HL-60 (cell line): ENCODE data around the gene SPATA13.

Experiments
- DNase-seq, 2 experiments: peaks; one replicate each; pipeline ENCODE4 v3.0.0-alpha.2; 2010 to 2020; ENCODE audit warnings: low read depth in 1 of 2, low spot score in 1 of 2
- H3K27ac ChIP-seq: fragments of 250-450 bp; sonication (Bioruptor Pico); replicated peaks from 2 replicates; pipeline ENCODE4 v1.5.1; 2020; ENCODE audit warnings: mild to moderate bottlenecking, moderate library complexity
- H3K27me3 ChIP-seq: fragments of 250-450 bp; sonication (Bioruptor Pico); 2 replicates; pipeline ENCODE4 v1.5.1; 2021; ENCODE audit warnings: mild to moderate bottlenecking, moderate library complexity; ENCODE audit not compliant: insufficient read depth, poor library complexity, severe bottlenecking
- H3K4me3 ChIP-seq: replicated peaks from 2 replicates; pipeline ENCODE4 v1.5.1; 2011; ENCODE audit warnings: mild to moderate bottlenecking, control low read depth, low read length; ENCODE audit not compliant: insufficient read depth
- CTCF ChIP-seq: IDR thresholded peaks from one replicate; pipeline ENCODE4 v1.5.1; 2011; ENCODE audit warnings: low read length, control low read depth, inconsistent platforms; ENCODE audit not compliant: insufficient read depth
- GABPA ChIP-seq: IDR thresholded peaks from 2 replicates; pipeline ENCODE4 v1.6.1; 2012; ENCODE audit warnings: low read depth
- POLR2AphosphoS5 ChIP-seq: IDR thresholded peaks from 2 replicates; pipeline ENCODE4 v1.6.1; 2012; ENCODE audit warnings: low read depth
- SPI1 ChIP-seq: IDR thresholded peaks from 2 replicates; pipeline ENCODE4 v1.6.1; 2012; ENCODE audit warnings: low read depth, mild to moderate bottlenecking, borderline replicate concordance
- TF ChIP-seq, protein P1 (sequence below): IDR thresholded peaks from 2 replicates; pipeline ENCODE4 v1.6.1; 2012; ENCODE audit warnings: low read depth; ENCODE audit not compliant: insufficient replicate concordance

The SPATA13 gene

DNA sequence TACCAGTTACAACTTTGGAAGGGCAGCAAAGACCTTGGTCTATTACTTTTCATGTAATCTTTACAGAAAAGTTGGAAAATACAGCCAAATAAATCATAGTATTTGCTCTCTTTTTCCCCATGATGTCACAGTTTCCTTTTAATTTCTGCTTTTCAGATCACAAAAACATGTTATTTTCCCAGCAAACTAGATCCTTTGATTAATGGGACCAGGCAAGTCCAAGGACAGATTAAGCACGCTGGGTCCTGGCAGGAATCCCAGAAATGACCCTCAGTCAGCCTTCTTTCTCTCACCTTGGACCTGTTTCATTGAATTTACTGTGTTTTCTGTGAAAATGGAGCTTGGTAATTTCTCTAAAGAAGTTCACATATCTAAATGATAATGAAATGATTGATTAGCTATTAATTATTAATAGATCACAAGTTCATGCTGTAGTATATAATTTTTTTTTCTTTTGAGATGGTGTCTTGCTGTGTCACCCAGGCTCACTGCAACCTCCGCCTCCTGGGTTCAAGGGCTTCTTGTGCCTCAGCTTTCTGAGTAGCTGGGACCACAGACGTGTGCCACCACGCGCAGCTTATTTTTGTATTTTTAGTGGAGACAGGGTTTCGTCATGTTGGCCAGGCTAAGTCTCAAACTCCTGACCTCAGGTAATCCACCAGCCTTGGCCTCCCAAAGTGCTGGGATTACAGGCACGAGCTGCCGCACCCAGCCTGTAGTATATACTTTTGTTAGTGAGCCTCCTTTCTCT is 16.0 kb downstream of the SPATA13 start:
- Histone ChIP-seq H3K27me3 (no peaks in the 10 kb centered on the region), H3K27ac (no peak overlapping the region)

DNA sequence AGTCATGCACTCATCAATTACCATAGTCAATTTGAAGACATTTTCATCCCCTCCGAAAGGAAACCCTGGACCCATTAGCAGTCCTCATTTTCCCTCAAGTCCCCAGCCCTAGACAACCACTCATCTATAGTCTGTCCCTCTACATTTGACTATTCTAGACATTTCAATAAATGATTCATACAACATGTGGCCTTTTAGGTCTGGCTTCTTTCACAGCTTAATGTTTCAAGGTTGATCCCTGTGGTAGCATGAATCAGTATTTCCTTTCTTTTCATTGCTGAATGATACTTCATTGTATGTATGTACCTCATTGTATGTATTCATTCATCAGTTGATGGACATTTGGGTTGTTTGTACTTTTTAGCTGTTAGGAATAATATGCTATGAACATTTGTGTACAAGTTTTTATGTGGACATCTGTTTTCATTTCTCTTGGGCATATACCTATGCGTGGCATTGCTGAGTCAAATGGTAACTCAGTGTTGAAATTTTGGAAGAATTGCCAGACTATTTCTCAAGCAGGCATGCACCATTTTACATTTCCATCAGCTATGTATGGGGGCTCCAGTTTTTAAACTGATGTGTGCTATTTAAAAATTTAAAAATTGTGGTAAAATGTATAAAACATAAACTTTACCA is 18.4 kb downstream of the SPATA13 start:
- Histone ChIP-seq H3K4me3 (no peak overlapping the region), H3K27me3 (no peaks in the 10 kb centered on the region), H3K27ac (no peak overlapping the region)
- TF ChIP-seq GABPA (no peak), SPI1 (no peak), CTCF (no peak), POLR2AphosphoS5 (no peak)
- DNase-seq, result no peak

More for the DNA sequence above, 16.0 kb downstream of the SPATA13 start:
- TF ChIP-seq SPI1, result no peak
- TF ChIP-seq GABPA, result no peak
- no peak for TF ChIP-seq POLR2AphosphoS5
- TF ChIP-seq, protein P1, sequence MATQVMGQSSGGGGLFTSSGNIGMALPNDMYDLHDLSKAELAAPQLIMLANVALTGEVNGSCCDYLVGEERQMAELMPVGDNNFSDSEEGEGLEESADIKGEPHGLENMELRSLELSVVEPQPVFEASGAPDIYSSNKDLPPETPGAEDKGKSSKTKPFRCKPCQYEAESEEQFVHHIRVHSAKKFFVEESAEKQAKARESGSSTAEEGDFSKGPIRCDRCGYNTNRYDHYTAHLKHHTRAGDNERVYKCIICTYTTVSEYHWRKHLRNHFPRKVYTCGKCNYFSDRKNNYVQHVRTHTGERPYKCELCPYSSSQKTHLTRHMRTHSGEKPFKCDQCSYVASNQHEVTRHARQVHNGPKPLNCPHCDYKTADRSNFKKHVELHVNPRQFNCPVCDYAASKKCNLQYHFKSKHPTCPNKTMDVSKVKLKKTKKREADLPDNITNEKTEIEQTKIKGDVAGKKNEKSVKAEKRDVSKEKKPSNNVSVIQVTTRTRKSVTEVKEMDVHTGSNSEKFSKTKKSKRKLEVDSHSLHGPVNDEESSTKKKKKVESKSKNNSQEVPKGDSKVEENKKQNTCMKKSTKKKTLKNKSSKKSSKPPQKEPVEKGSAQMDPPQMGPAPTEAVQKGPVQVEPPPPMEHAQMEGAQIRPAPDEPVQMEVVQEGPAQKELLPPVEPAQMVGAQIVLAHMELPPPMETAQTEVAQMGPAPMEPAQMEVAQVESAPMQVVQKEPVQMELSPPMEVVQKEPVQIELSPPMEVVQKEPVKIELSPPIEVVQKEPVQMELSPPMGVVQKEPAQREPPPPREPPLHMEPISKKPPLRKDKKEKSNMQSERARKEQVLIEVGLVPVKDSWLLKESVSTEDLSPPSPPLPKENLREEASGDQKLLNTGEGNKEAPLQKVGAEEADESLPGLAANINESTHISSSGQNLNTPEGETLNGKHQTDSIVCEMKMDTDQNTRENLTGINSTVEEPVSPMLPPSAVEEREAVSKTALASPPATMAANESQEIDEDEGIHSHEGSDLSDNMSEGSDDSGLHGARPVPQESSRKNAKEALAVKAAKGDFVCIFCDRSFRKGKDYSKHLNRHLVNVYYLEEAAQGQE, result no peak
- TF ChIP-seq CTCF, result no peak
- H3K4me3 ChIP-seq, result no peak overlapping the region
- DNase-seq, result no peak

- TF ChIP-seq CTCF (no peak), GABPA (no peak), POLR2AphosphoS5 (no peak), SPI1 (no peak)
- TF ChIP-seq, protein P1, result no peak
- no peak overlapping the region for H3K4me3 ChIP-seq
- no peak overlapping the region for H3K27ac ChIP-seq
- no peaks in the 10 kb centered on the region for H3K27me3 ChIP-seq
- DNase-seq, result no peak
Measured at GRCh38 chr13:24179486-24179850, 18.9 kb downstream of the SPATA13 start.
